B cell (primary cell): ENCODE data around the gene APOA5. TPM values are rescaled to one million over a fixed set of nuclear protein-coding genes. Genes with fewer than 3 reads are reported as not detected.

ENCODE experiments used
- ATAC-seq: fragments of 200-7000 bp; cut with Tn5 transposase; one replicate; pipeline ENCODE4 v1.10.0; 2021; ENCODE audit warnings: low read depth, mild to moderate bottlenecking, moderate number of reproducible peaks, moderate library complexity
- CTCF ChIA-PET: fragments of 350-600 bp; sonication (Branson Sonifier 250); formaldehyde crosslinking; loops from one replicate; lab custom pipeline; 2021; ENCODE audit warnings: antibody characterized with exemption, inconsistent platforms; lab: Charles Lee
- POLR2A ChIA-PET: fragments of 350-600 bp; sonication (Branson Sonifier 250); formaldehyde crosslinking; loops from one replicate; lab custom pipeline; 2021; ENCODE audit warnings: antibody characterized with exemption; lab: Charles Lee
- DNase-seq: peaks from one replicate; pipeline ENCODE4 v3.0.0; 2013
- H2AFZ ChIP-seq: 2 replicates; pipeline ENCODE4 v1.6.1; 2012; ENCODE audit warnings: mild to moderate bottlenecking, low read depth, low read length; ENCODE audit not compliant: insufficient read depth, poor library complexity, severe bottlenecking
- H3K27ac ChIP-seq, 2 donors: 1 replicate in 1 of 2; 2 replicates in 1 of 2; pipeline ENCODE4 v1.5.1; 2012 to 2013; ENCODE audit warnings: low read length in 2 of 2, mild to moderate bottlenecking in 2 of 2, moderate library complexity in 1 of 2
- H3K27me3 ChIP-seq, 4 experiments: fragments of 200-600 bp in 1 of 4; sonication (generic) in 1 of 4; replicated peaks in 1 of 4; 1 replicate in 2 of 4; 2 replicates in 2 of 4; pipeline versions ENCODE4 v1.6.1 to v1.7.0; 2013 to 2016; ENCODE audit warnings: low read length in 3 of 4, mild to moderate bottlenecking in 2 of 4, mixed read lengths in 1 of 4, moderate library complexity in 1 of 4; ENCODE audit not compliant: insufficient read depth in 4 of 4, control insufficient read depth in 3 of 4; ENCODE audit errors: control extremely low read depth in 1 of 4
- H3K36me3 ChIP-seq, 2 experiments: replicated peaks in 1 of 2; 1 replicate in 1 of 2; 2 replicates in 1 of 2; pipeline versions ENCODE4 v1.6.1 to v1.7.1; 2013; ENCODE audit warnings: low read length in 1 of 2; ENCODE audit not compliant: insufficient read depth in 2 of 2, control insufficient read depth in 1 of 2; ENCODE audit errors: control extremely low read depth in 1 of 2, extremely low read depth in 1 of 2
- H3K4me1 ChIP-seq, 2 donors: fragments of 200-600 bp in 1 of 2; sonication (generic) in 1 of 2; 1 replicate in 1 of 2; 2 replicates in 1 of 2; pipeline versions ENCODE4 v1.5.1 to v1.6.1; 2013 to 2017; ENCODE audit warnings: low read length in 2 of 2; ENCODE audit not compliant: control insufficient read depth in 2 of 2, insufficient read depth in 2 of 2
- H3K4me2 ChIP-seq: replicated peaks from 2 replicates; pipeline ENCODE3; 2012; ENCODE audit warnings: mild to moderate bottlenecking, low read depth, low read length; ENCODE audit not compliant: poor library complexity, severe bottlenecking
- H3K4me3 ChIP-seq, 5 experiments: fragments of 200-600 bp in 1 of 5; sonication (generic) in 1 of 5; 1 replicate in 3 of 5; 2 replicates in 2 of 5; pipeline versions ENCODE4 v1.5.1 to v1.7.0; 2011 to 2016; ENCODE audit warnings: low read length in 4 of 5, mild to moderate bottlenecking in 4 of 5, low read depth in 2 of 5, control low read depth in 1 of 5, moderate library complexity in 1 of 5; ENCODE audit not compliant: insufficient read depth in 1 of 5; ENCODE audit errors: control extremely low read depth in 1 of 5, extremely low read depth in 1 of 5
- H3K79me2 ChIP-seq: fragments of 200-600 bp; sonication (generic); one replicate; pipeline ENCODE4 v1.6.0; 2016; ENCODE audit warnings: low read length; ENCODE audit not compliant: control insufficient read depth, insufficient read depth
- H3K9ac ChIP-seq: fragments of 200-600 bp; sonication (generic); 2 replicates; pipeline ENCODE4 v1.6.1; 2017; ENCODE audit warnings: mild to moderate bottlenecking, low read length, moderate library complexity
- H3K9me3 ChIP-seq, 3 donors: one replicate each; pipeline versions ENCODE4 v1.6.1 to v1.7.1; 2013; ENCODE audit warnings: low read length in 2 of 3; ENCODE audit not compliant: control insufficient read depth in 2 of 3, insufficient read depth in 1 of 3; ENCODE audit errors: control extremely low read depth in 1 of 3
- H4K20me1 ChIP-seq: 2 replicates; pipeline ENCODE4 v1.6.0; 2012; ENCODE audit warnings: mild to moderate bottlenecking, low read length; ENCODE audit not compliant: insufficient read depth, control insufficient read depth, poor library complexity, severe bottlenecking
- H3K27ac Mint-ChIP-seq: one replicate; pipeline ENCODE4 v1.8.0; 2021; ENCODE audit warnings: mixed read lengths
- H3K27me3 Mint-ChIP-seq: one replicate; pipeline ENCODE4 v1.8.0; 2021; ENCODE audit warnings: mixed read lengths
- H3K4me1 Mint-ChIP-seq: one replicate; pipeline ENCODE4 v1.8.0; 2021; ENCODE audit warnings: mixed read lengths
- H3K4me3 Mint-ChIP-seq: one replicate; pipeline ENCODE4 v1.8.0; 2021; ENCODE audit warnings: mixed read lengths
- H3K9me3 Mint-ChIP-seq: one replicate; pipeline ENCODE4 v1.8.0; 2022; ENCODE audit warnings: mixed read lengths; ENCODE audit not compliant: insufficient read depth
- EZH2 ChIP-seq: IDR thresholded peaks from 2 replicates; pipeline ENCODE4 v1.6.1; 2012; ENCODE audit warnings: borderline replicate concordance, low read depth, mild to moderate bottlenecking, moderate library complexity, low read length; ENCODE audit not compliant: insufficient read depth, poor library complexity, severe bottlenecking
- WGBS: methylation state at CpG from one replicate; pipeline ENCODE4 v1.1.5; 2013; ENCODE audit warnings: missing lambda C conversion rate; ENCODE audit not compliant: insufficient coverage; 5-methylcytosine and 5-hydroxymethylcytosine counted together
- intact Hi-C: fragments of 100-400 bp; cut with micrococcal nuclease; formaldehyde crosslinking; loops from one replicate; pipeline ENCODE4 v1.10.0; 2022
- polyA plus RNA-seq: library from polyadenylated mRNA; depleted of rRNA; stranded (reverse); fragments of >200 nt; gene quantifications from 2 replicates; pipeline ENCODE4 v1.2.3, GENCODE V29; 2012
- total RNA-seq, 2 donors: library from RNA; stranded (reverse); fragments of 120-200 nt in 1 of 2; gene quantifications; 1 replicate in 1 of 2; 2 replicates in 1 of 2; pipeline versions ENCODE4 v1.2.3 to v1.2.4, GENCODE V29; 2013 to 2022
- TF ChIP-seq, protein P1 (sequence below): fragments of 200-600 bp; IDR thresholded peaks from one replicate; pipeline ENCODE4 v1.8.0; 2022; ENCODE audit warnings: antibody characterized with exemption, mild to moderate bottlenecking

Gene APOA5
- total and polyA plus RNA-seq, 2 donors (not counting 1 experiment from before 2014, with no cell fraction given), result not detected

GRCh38 chr11:116840224-116840745 is 48.6 kb upstream of the APOA5 start:
- 95% methylated on average over 5 of the region's 6 CpGs for WGBS
- Histone ChIP-seq H4K20me1 (no peaks in the 10 kb centered on the region), H3K4me1 (peaks cover 4 to 9% of the 10 kb centered on the region in 2 donors), H3K9me3 (no peaks in the 10 kb centered on the region), H3K27me3 (peaks cover 0 to 4% (median 0%) of the 10 kb centered on the region in 4 experiments), H3K79me2 (no peaks in the 10 kb centered on the region), H3K36me3 (peaks cover 0 to 16% of the 10 kb centered on the region in 2 experiments), H3K4me2 (no peak overlapping the region), H2AFZ (no peak overlapping the region), H3K27ac (no peak overlapping the region), H3K4me3 (no peak overlapping the region), H3K9ac (no peak overlapping the region)
- Mint-ChIP-seq H3K9me3 (no peaks in the 10 kb centered on the region), H3K4me3 (no peak overlapping the region), H3K27ac (no peak overlapping the region), H3K27me3 (no peaks in the 10 kb centered on the region), H3K4me1 (peaks cover 8% of the 10 kb centered on the region)
- no peak for TF ChIP-seq EZH2
- TF ChIP-seq, protein P1, sequence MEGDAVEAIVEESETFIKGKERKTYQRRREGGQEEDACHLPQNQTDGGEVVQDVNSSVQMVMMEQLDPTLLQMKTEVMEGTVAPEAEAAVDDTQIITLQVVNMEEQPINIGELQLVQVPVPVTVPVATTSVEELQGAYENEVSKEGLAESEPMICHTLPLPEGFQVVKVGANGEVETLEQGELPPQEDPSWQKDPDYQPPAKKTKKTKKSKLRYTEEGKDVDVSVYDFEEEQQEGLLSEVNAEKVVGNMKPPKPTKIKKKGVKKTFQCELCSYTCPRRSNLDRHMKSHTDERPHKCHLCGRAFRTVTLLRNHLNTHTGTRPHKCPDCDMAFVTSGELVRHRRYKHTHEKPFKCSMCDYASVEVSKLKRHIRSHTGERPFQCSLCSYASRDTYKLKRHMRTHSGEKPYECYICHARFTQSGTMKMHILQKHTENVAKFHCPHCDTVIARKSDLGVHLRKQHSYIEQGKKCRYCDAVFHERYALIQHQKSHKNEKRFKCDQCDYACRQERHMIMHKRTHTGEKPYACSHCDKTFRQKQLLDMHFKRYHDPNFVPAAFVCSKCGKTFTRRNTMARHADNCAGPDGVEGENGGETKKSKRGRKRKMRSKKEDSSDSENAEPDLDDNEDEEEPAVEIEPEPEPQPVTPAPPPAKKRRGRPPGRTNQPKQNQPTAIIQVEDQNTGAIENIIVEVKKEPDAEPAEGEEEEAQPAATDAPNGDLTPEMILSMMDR, result no peak
- ChIA-PET POLR2A (no interaction called here), CTCF (interaction anchor here (1.3 kb wide), 1 partner anchor 19 kb away, joined by 3 read pairs; no protein-coding TSS in a partner anchor)
- intact Hi-C loops, result no loop called here
- no peak for ATAC-seq
- DNase-seq, result no peak

GRCh38 chr11:116838321-116839084 is 46.8 kb upstream of the APOA5 start:
- DNase-seq, result no peak
- TF ChIP-seq, protein P1, result no peak
- TF ChIP-seq EZH2, result no peak
- H3K27ac ChIP-seq, result no peak overlapping the region
- H3K4me1 ChIP-seq, result peaks cover 7 to 14% of the 10 kb centered on the region in 2 donors
- H3K9ac ChIP-seq, result no peak overlapping the region
- Mint-ChIP-seq H3K4me3 (no peak overlapping the region), H3K4me1 (peaks cover 16% of the 10 kb centered on the region), H3K27ac (no peak overlapping the region), H3K9me3 (no peaks in the 10 kb centered on the region), H3K27me3 (no peaks in the 10 kb centered on the region)
- POLR2A ChIA-PET, result no interaction called here
- no peaks in the 10 kb centered on the region for H3K9me3 ChIP-seq
- CTCF ChIA-PET, result no interaction called here
- H2AFZ ChIP-seq, result no peak overlapping the region
- intact Hi-C loops, result no loop called here
- no peak for ATAC-seq
- H3K36me3 ChIP-seq, result peaks cover 0 to 2% of the 10 kb centered on the region in 2 experiments
- 83% methylated on average over 3 of the region's 6 CpGs for WGBS
- no peaks in the 10 kb centered on the region for H3K79me2 ChIP-seq
- H3K4me3 ChIP-seq, result no peak overlapping the region
- no peaks in the 10 kb centered on the region for H4K20me1 ChIP-seq
- H3K4me2 ChIP-seq, result no peak overlapping the region
- H3K27me3 ChIP-seq, result peaks cover 0 to 4% (median 0%) of the 10 kb centered on the region in 4 experiments
